KOPT-K1 (cell line): ENCODE measurements around the gene RIMS1.

Source experiments
- H3K27ac ChIP-seq: fragments of 200-600 bp; sonication (generic); 2 replicates; pipeline ENCODE4 v1.5.1; 2016; ENCODE audit warnings: antibody characterized with exemption, mild to moderate bottlenecking, low read depth, low read length; ENCODE audit not compliant: poor library complexity, severe bottlenecking
- H3K36me3 ChIP-seq: fragments of 200-600 bp; sonication (generic); 2 replicates; pipeline ENCODE4 v1.5.1; 2017; ENCODE audit warnings: antibody characterized with exemption, mild to moderate bottlenecking, low read length, moderate library complexity; ENCODE audit not compliant: insufficient read depth
- H3K9me3 ChIP-seq: fragments of 200-600 bp; sonication (generic); 2 replicates; pipeline ENCODE4 v1.5.1; 2017; ENCODE audit warnings: antibody characterized with exemption, low read length, mild to moderate bottlenecking; ENCODE audit not compliant: insufficient read depth, poor library complexity, severe bottlenecking

Gene RIMS1

GRCh38 chr6:72111611-72112010 lies 225.3 kb downstream of the RIMS1 start:
- H3K36me3 ChIP-seq = no peaks in the 10 kb centered on the region

DNA sequence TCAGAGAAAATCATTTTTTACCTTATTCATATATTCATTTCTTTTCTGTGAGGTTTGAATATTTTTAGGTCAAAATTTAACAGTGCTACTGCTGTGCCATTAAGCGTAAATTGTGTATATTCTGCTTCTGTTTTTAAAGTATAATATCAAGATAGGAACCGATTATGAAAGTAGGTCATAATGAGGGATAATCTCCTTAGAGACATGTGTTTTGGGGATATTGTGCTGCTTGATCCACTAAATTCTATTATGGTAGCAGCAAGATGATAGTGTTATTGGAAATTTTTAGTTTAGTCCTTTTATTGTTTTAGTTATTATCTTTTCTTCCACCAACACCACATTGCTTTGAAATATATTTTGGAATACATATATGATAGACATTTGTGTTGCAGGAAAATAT lies 244.0 kb downstream of the RIMS1 start:
- Histone ChIP-seq H3K36me3 (no peaks in the 10 kb centered on the region), H3K9me3 (no peaks in the 10 kb centered on the region), H3K27ac (no peak overlapping the region)

More at GRCh38 chr6:72111611-72112010, 225.3 kb downstream of the RIMS1 start:
- Histone ChIP-seq H3K27ac (no peak overlapping the region), H3K9me3 (no peaks in the 10 kb centered on the region)

DNA sequence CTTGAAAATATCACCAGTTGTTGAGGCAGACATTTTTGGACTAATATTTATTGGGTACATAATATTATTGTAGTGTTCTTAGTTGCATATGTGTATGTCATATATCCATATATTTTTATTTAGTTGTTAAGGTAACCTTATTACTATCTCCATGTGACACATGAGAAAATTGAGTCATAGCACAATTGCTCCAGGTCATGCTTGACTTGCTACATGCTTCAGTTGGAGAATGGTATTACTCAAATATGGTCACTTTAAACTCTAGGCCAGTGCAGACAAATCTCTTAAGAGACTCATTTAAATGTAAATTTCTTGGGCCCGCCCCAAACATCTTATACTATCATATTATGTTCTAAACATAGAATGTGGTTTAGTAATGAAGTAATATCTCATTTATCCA lies 246.1 kb downstream of the RIMS1 start:
- no peaks in the 10 kb centered on the region for H3K36me3 ChIP-seq
- H3K27ac ChIP-seq = no peak overlapping the region
- no peaks in the 10 kb centered on the region for H3K9me3 ChIP-seq

DNA sequence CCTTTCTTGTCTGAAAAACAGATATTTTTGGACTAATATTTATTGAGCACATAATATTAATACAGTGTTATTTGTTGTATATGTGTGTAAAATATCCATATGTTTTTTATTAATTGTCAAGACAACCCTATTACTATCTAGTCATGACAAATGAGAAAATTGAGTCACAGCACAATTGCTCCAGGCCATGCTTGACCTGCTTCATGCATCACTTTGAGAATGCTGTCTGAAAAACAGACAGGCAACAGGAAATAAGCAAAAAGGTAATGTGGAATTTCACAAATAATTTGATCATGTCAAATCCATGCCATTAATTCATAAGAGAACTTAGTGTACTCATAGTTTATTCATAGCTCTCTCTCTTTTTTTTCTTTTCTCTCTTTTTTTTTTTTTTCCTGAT lies 246.5 kb downstream of the RIMS1 start:
- no peaks in the 10 kb centered on the region for H3K36me3 ChIP-seq
- H3K27ac ChIP-seq = no peak overlapping the region

DNA sequence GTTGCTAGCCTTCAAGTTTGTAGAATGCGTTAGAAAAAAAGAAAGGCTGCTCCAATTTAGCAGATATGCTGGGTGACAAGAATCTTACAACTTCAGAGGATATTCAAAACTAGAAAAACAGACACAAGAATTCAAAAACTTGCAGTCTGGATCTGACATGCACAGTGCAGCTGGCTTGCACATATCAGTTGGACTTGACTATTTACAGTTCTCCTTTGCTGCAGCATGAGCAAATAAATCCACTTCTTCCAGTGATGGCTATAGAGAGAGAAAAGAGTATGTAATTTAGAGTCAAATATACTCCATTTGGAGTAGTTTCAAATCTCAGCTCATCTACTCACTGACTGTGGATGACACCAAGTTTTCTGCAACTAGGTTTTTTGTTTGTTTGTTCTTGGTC lies 247.0 kb downstream of the RIMS1 start:
- no peak overlapping the region for H3K27ac ChIP-seq
- no peaks in the 10 kb centered on the region for H3K9me3 ChIP-seq
- no peaks in the 10 kb centered on the region for H3K36me3 ChIP-seq

More for the DNA sequence above, 246.5 kb downstream of the RIMS1 start:
- no peaks in the 10 kb centered on the region for H3K9me3 ChIP-seq

DNA sequence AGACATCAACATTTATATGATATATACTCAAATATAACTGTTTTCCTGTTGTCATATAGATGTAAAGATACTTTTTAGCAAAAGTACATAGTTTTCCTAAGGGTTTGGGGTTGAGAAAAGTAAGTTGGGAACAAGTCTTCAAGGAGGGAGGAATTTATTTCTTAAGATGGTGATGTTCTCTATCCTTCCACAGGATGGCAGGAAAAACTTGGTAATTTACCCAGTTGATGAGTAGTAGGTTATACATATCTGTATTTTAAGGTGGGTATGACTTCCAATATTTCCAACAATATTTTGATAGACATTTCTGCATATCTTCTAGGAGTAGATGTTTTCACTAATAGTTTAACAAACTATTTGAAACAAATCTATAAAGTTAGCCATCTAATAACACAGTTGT lies 254.4 kb downstream of the RIMS1 start:
- Histone ChIP-seq H3K27ac (no peak overlapping the region), H3K9me3 (no peaks in the 10 kb centered on the region), H3K36me3 (no peaks in the 10 kb centered on the region)

DNA sequence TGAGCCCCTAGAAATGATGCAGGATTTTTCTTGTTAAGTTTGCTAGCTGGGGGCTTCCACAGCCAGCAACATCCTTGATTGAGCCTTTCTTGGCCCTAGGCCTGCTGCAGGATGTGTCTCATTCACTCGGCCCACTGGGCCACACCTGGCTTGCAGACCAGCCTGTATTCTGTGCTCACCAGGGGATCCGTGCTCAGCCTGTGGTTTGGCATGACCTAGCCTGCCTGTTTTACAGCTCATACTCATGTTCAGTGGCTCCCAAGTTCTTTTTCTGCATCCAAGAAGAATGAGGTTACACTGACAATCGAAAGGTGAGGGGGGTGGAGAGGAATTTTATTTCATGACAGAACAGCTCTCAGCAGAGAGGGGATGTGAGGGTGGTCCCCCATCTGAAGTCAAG lies 263.4 kb downstream of the RIMS1 start:
- Histone ChIP-seq H3K27ac (no peak overlapping the region), H3K36me3 (no peaks in the 10 kb centered on the region), H3K9me3 (no peaks in the 10 kb centered on the region)

DNA sequence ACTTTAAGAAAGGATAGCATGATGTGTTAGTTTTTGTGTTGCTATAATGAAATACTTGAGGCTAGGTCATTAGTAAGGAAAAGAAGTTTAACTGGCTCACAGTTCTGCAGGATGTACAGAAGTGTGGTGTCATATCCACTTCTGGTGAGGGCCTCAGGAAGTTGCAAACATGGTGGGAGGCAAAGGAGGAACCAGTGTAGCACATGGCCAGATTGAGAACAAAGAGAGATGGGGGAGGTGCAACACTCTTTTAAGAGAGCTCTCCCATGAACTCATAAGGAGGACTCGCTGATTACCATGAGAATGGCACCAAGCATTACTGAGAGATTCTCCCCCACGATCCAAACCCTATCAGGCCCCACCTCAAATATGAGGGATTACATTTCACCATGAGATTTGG lies 265.4 kb downstream of the RIMS1 start:
- Histone ChIP-seq H3K9me3 (no peaks in the 10 kb centered on the region), H3K27ac (no peak overlapping the region)

GRCh38 chr6:72175916-72176315 lies 289.6 kb downstream of the RIMS1 start:
- Histone ChIP-seq H3K9me3 (no peaks in the 10 kb centered on the region), H3K27ac (no peak overlapping the region), H3K36me3 (no peaks in the 10 kb centered on the region)

More for the DNA sequence above, 265.4 kb downstream of the RIMS1 start:
- H3K36me3 ChIP-seq = no peaks in the 10 kb centered on the region

DNA sequence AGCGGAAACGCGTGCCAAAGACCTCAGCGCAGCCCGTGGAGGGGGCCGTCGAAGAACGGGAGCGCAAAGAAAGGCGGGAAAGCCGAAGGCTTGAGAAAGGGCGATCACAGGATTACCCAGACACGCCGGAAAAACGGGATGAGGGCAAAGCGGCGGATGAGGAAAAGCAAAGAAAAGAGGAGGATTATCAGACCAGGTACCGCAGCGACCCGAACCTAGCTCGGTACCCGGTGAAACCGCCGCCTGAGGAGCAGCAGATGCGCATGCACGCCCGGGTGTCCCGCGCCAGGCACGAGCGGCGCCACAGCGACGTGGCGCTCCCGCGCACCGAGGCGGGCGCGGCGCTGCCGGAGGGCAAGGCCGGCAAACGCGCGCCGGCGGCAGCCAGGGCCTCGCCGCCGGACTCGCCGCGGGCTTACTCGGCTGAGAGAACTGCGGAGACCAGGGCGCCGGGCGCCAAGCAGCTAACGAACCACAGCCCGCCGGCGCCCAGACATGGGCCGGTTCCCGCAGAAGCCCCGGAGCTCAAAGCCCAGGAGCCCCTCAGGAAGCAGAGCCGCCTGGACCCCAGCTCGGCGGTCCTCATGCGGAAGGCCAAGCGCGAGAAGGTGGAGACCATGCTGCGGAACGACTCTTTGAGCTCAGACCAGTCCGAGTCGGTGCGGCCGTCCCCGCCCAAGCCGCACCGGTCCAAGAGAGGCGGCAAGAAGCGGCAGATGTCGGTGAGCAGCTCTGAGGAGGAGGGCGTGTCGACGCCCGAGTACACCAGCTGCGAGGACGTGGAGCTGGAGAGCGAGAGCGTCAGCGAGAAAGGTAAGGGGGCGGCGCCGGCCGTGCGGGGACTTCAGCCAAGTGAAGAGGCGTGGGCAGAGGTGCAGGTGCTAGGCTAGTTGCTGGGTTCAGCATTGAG lies 296.2 kb downstream of the RIMS1 start:
- H3K27ac ChIP-seq = no peak overlapping the region
- no peaks in the 10 kb centered on the region for H3K9me3 ChIP-seq
- H3K36me3 ChIP-seq = no peaks in the 10 kb centered on the region

GRCh38 chr6:72203983-72204382 lies 317.6 kb downstream of the RIMS1 start:
- H3K27ac ChIP-seq = no peak overlapping the region
- H3K36me3 ChIP-seq = no peaks in the 10 kb centered on the region
- H3K9me3 ChIP-seq = no peaks in the 10 kb centered on the region

- no peak overlapping the region for H3K27ac ChIP-seq
- H3K9me3 ChIP-seq = no peaks in the 10 kb centered on the region
- H3K36me3 ChIP-seq = no peaks in the 10 kb centered on the region
Observed at GRCh38 chr6:72205500-72205899, 319.1 kb downstream of the RIMS1 start.

DNA sequence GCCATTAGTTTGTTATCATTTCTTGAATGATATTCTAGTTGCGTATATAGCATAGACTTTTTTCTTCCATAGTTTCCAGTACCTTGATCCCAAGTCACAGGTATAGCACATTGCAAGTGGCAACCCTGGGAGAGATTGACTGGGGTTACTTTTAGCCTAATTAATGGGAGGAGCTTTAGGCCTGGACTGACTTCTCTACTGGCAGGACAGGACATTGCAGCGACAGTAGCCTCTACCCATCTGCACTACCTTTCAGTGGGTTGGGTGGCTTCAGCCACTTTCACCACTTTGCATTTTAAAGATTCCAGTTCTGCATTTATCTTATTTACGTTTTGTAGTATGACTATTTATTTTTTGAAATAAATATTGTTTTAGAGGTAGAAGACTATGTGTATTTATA lies 320.3 kb downstream of the RIMS1 start:
- no peaks in the 10 kb centered on the region for H3K9me3 ChIP-seq
- no peaks in the 10 kb centered on the region for H3K36me3 ChIP-seq
- no peak overlapping the region for H3K27ac ChIP-seq

GRCh38 chr6:72212686-72213085 lies 326.3 kb downstream of the RIMS1 start:
- Histone ChIP-seq H3K9me3 (no peaks in the 10 kb centered on the region), H3K27ac (no peak overlapping the region), H3K36me3 (no peaks in the 10 kb centered on the region)

- Histone ChIP-seq H3K9me3 (no peaks in the 10 kb centered on the region), H3K36me3 (no peaks in the 10 kb centered on the region), H3K27ac (no peak overlapping the region)
Observed at GRCh38 chr6:72213654-72214053, 327.3 kb downstream of the RIMS1 start.
